OCI-LY1 (cell line): ENCODE measurements around the gene LGALS12.
"Not testable (repeated sequence)": the region's sequence is repeated elsewhere in the genome, so short reads cannot be mapped to it uniquely, and the experiment has no call there.

Experiments
- CTCF ChIP-seq: fragments of 200-600 bp; sonication (generic), shearing (Covaris generic); IDR thresholded peaks from 2 replicates; pipeline ENCODE4 v1.5.1; 2017; ENCODE audit warnings: mild to moderate bottlenecking, antibody characterized with exemption, low read length, moderate library complexity, mixed read lengths
- EZH2 ChIP-seq: fragments of 200-600 bp; sonication (generic), shearing (Covaris generic); IDR thresholded peaks from 2 replicates; pipeline ENCODE4 v1.8.0; 2017; ENCODE audit warnings: borderline replicate concordance, mixed run types, mild to moderate bottlenecking, antibody characterized with exemption, low read length, moderate library complexity, mixed read lengths

DNA sequence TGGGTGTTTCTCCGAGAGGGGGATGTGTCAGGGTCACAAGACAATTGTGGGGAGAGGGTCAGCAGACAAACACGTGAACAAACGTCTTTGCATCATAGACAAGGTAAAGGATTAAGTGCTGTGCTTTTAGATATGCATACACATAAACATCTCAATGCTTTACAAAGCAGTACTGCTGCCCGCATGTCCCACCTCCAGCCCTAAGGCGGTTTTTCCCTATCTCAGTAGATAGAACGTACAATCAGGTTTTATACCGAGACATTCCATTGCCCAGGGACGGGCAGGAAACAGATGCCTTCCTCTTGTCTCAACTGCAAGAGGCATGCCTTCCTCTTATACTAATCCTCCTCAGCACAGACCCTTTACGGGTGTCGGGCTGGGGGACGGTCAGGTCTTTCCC, 22.3 kb downstream of the LGALS12 start:
- not testable (repeated sequence) for TF ChIP-seq CTCF, EZH2
